ENCODE results near the gene LYZL4. TPM values are rescaled to one million over a fixed set of nuclear protein-coding genes. Genes with fewer than 3 reads are reported as not detected.

Gene LYZL4
- polyA plus RNA-seq, 1 experiment, result not detected

DNA sequence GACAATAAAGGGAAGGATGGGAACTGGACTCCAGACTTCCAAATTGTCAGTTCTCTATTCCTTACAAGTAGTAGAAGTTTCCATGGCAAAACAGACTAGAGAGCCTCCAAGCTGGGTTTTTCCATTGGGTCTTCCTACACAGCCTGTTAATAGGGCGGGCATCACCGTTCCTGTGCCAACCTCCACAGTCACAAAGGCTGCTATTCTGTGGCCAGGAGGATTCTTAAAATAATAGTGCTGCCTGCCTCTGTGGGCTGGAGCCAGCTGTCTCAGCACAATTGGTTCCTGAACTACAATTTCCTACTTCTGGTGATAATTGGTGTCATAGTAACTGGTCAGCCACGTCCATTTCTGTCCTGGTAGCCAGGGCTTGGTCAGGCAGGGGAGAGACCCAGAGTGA, 38.6 kb downstream of the LYZL4 start:
- ChIA-PET CTCF (no interaction called here), POLR2A (no interaction called here)
- H3K4me3 ChIP-seq (ENCODE audit: low read depth, low read length), result no peak overlapping the region
- H3K27me3 ChIP-seq (ENCODE audit: control insufficient read depth, insufficient read depth, low read length), result peaks cover 3% of the 10 kb centered on the region
- H3K27ac ChIP-seq (ENCODE audit: low read depth, low read length), result no peak overlapping the region
- DNase-seq (ENCODE audit: low read depth, low spot score), result no peak
- TF ChIP-seq, protein P1, sequence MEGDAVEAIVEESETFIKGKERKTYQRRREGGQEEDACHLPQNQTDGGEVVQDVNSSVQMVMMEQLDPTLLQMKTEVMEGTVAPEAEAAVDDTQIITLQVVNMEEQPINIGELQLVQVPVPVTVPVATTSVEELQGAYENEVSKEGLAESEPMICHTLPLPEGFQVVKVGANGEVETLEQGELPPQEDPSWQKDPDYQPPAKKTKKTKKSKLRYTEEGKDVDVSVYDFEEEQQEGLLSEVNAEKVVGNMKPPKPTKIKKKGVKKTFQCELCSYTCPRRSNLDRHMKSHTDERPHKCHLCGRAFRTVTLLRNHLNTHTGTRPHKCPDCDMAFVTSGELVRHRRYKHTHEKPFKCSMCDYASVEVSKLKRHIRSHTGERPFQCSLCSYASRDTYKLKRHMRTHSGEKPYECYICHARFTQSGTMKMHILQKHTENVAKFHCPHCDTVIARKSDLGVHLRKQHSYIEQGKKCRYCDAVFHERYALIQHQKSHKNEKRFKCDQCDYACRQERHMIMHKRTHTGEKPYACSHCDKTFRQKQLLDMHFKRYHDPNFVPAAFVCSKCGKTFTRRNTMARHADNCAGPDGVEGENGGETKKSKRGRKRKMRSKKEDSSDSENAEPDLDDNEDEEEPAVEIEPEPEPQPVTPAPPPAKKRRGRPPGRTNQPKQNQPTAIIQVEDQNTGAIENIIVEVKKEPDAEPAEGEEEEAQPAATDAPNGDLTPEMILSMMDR (IDR thresholded peaks at IDR 0.05; ENCODE audit: low read depth, low read length), result no peak
- no peaks in the 10 kb centered on the region for H3K9me3 ChIP-seq (ENCODE audit: control insufficient read depth, insufficient read depth, low read length)

- Histone ChIP-seq H3K4me3 (ENCODE audit: low read depth, low read length) (no peak overlapping the region), H3K9me3 (ENCODE audit: control insufficient read depth, insufficient read depth, low read length) (no peaks in the 10 kb centered on the region), H3K27me3 (ENCODE audit: control insufficient read depth, insufficient read depth, low read length) (peaks cover 6% of the 10 kb centered on the region), H3K27ac (ENCODE audit: low read depth, low read length) (no peak overlapping the region)
- ChIA-PET POLR2A (no interaction called here), CTCF (no interaction called here)
- TF ChIP-seq, protein P1 (IDR thresholded peaks at IDR 0.05; ENCODE audit: low read depth, low read length), result no peak
- no peak for DNase-seq (ENCODE audit: low read depth, low spot score)
Observed at GRCh38 chr3:42369832-42370231, 40.6 kb downstream of the LYZL4 start.

- TF ChIP-seq, protein P1 (IDR thresholded peaks at IDR 0.05; ENCODE audit: low read depth, low read length), result no peak
- H3K4me3 ChIP-seq (ENCODE audit: low read depth, low read length), result no peak overlapping the region
- no peak for DNase-seq (ENCODE audit: low read depth, low spot score)
- H3K27me3 ChIP-seq (ENCODE audit: control insufficient read depth, insufficient read depth, low read length), result peaks cover 6% of the 10 kb centered on the region
- no peak overlapping the region for H3K27ac ChIP-seq (ENCODE audit: low read depth, low read length)
- ChIA-PET POLR2A (no interaction called here), CTCF (no interaction called here)
- no peaks in the 10 kb centered on the region for H3K9me3 ChIP-seq (ENCODE audit: control insufficient read depth, insufficient read depth, low read length)
Observed at GRCh38 chr3:42369304-42369703, 41.1 kb downstream of the LYZL4 start.

DNA sequence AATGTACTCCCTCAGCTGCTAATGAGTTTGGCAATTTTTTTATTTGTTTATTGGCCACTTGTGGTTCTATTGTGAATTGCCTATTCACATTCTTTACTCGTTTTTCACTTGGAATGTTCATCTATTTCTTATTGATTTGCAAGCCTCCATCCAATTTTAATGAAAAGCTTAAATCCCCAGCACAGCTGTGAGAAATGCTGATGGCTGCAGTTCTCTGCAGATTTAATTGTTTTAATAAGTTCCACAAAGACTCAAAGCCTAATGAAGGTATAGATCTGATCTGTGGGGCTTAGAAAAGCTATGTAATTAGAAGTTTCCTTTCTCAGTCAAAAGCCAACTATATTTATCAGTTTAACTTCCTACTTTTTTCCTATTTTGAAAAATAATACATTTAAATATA, 41.5 kb downstream of the LYZL4 start:
- no peak overlapping the region for H3K4me3 ChIP-seq (ENCODE audit: low read depth, low read length)
- peaks cover 6% of the 10 kb centered on the region for H3K27me3 ChIP-seq (ENCODE audit: control insufficient read depth, insufficient read depth, low read length)
- DNase-seq (ENCODE audit: low read depth, low spot score), result no peak
- ChIA-PET CTCF (no interaction called here), POLR2A (no interaction called here)
- TF ChIP-seq, protein P1 (IDR thresholded peaks at IDR 0.05; ENCODE audit: low read depth, low read length), result no peak
- no peak overlapping the region for H3K27ac ChIP-seq (ENCODE audit: low read depth, low read length)
- H3K9me3 ChIP-seq (ENCODE audit: control insufficient read depth, insufficient read depth, low read length), result no peaks in the 10 kb centered on the region

- Histone ChIP-seq H3K27ac (ENCODE audit: low read depth, low read length) (no peak overlapping the region), H3K4me3 (ENCODE audit: low read depth, low read length) (no peak overlapping the region), H3K9me3 (ENCODE audit: control insufficient read depth, insufficient read depth, low read length) (no peaks in the 10 kb centered on the region), H3K27me3 (ENCODE audit: control insufficient read depth, insufficient read depth, low read length) (peaks cover 6% of the 10 kb centered on the region)
- CTCF ChIA-PET, result no interaction called here
- DNase-seq (ENCODE audit: low read depth, low spot score), result no peak
- TF ChIP-seq, protein P1 (IDR thresholded peaks at IDR 0.05; ENCODE audit: low read depth, low read length), result no peak
- POLR2A ChIA-PET, result no interaction called here
Observed at GRCh38 chr3:42367903-42368302, 42.5 kb downstream of the LYZL4 start.
